Esophagus muscularis mucosa (tissue), 3 donors: ENCODE measurements around the gene UBE2I.

Experiments
- CTCF ChIP-seq, 3 experiments: fragments of 200-600 bp in 2 of 3; fragments of 450-650 bp in 1 of 3; sonication (generic) in 2 of 3; IDR thresholded peaks; one replicate each; pipeline ENCODE4 v1.5.1; 2017 to 2019; ENCODE audit warnings: antibody characterized with exemption in 3 of 3, mild to moderate bottlenecking in 2 of 3, moderate library complexity in 1 of 3
- POLR2A ChIP-seq: fragments of 450-650 bp; IDR thresholded peaks from one replicate; pipeline ENCODE4 v1.6.1; 2017; ENCODE audit warnings: antibody characterized with exemption, moderate library complexity, mild to moderate bottlenecking, low read depth
- POLR2AphosphoS5 ChIP-seq, 2 donors: sonication (generic); formaldehyde crosslinking; IDR thresholded peaks; one replicate each; pipeline ENCODE4 v1.6.1; 2017; ENCODE audit warnings: antibody characterized with exemption in 2 of 2

DNA sequence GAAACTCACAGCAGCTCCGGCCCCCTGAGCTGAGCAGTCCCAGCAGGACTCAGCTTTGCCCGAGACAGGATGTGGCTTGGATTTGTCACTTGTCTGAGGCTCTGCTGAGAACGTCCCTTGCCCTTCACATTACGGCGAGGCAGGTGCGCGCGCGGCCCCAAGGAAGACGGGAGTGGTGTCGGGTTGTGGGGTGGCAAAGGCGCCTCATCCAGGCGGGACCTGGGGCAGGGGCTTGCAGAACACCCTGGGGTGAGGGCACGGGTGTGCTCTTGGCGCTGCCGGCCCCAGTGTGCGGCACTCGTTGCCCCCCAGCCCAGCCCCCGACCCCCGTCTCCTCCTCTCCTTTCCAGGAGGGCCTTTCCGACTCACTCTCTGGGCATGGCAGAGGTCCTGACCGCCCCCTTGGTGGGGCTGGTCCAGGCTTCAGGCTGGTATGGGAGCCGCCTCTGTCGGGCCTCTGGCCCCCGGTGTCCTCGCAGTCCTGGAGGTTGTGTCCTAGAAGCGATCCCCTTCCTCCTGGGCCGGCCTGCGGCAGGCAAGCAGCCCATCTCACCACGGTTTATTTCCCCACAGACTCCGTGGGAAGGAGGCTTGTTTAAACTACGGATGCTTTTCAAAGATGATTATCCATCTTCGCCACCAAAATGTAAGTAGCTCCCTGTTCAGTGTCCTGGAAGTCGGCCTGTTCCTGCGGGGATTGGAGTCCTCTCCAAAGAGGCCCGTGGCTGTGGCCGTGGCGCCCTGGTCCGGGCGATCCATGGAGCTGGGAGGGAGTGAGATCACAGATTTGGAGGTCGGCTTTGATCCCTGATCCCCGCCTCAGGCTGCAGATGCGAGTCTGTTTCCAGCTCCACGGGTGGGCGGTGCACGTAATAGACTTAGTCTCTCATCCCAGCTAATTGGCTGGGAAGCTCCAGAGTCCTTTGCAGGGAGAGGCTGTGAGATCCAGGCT, 5.9 kb downstream of the UBE2I start:
- no peak for TF ChIP-seq CTCF (IDR thresholded peaks at IDR 0.05)
- TF ChIP-seq POLR2AphosphoS5 (IDR thresholded peaks at IDR 0.05) = no peak
- TF ChIP-seq POLR2A = no peak
